Measurements from ENCODE around the gene SPSB2.

GRCh38 chr12:6855322-6855721, 17.8 kb downstream of the SPSB2 start:
- TF ChIP-seq CTCF (IDR thresholded peaks at IDR 0.05) (no peak), POLR2A (IDR thresholded peaks at IDR 0.05) (no peak)

All from adrenal gland (tissue), 5 donors.